ENCODE data around the gene NDUFB8.

DNA sequence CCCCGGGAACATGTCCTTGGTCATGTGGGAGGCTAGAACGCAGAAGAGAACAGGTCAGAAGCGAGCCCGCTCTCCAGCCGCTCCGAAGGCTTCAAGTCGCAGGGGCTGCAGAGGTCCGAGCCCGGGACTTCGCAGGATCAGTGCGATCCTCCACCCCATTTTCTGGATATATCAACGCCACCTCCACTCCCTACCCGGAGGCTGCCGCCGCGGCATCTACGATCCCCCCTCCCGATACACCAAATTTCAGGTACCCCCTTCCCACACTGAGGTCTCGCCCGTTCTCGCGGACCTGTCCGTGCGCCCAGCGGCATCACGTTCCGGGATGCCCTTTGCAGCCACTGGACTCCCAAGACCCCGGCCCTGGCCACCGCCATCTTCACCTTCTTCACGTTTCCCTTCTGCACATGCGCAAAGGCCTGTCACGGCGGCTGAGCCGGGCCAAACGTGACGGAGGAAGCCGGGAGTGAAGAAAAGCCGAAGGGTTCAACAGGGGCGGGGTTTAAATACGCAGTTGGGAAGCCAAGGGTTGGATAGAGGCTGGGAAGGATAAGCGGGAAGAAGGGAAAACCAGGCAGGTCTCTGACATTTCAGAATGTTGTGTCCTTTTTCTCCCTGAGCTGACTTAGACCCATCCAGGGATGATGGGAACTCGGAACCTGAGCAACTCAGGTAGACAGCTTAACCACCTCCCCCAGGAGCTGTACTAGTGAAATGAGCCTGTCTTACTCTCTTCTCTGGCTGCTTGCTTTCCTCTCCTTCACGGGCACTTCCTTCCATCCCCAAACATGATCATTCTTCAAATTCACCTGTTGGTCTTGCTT lies at the start of gene NDUFB8:
- TF ChIP-seq POLR2A (IDR thresholded peaks at IDR 0.05; ENCODE audit: low read depth, low read length) (peak; percentile 86), EZH2 (IDR thresholded peaks at IDR 0.05; ENCODE audit: borderline replicate concordance, low read depth, low read length, severe bottlenecking) (no peak), POLR2AphosphoS5 (IDR thresholded peaks at IDR 0.05; ENCODE audit: insufficient read depth, low read depth, low read length) (peak; percentile 75), GATA2 (IDR thresholded peaks at IDR 0.05; ENCODE audit: insufficient read depth, insufficient read length, low read depth, low read length) (no peak), FOS (IDR thresholded peaks at IDR 0.05; ENCODE audit: borderline replicate concordance, insufficient read depth, low read length) (no peak), JUN (IDR thresholded peaks at IDR 0.05; ENCODE audit: borderline replicate concordance, insufficient read depth, insufficient read length, low read depth) (no peak), MYC (IDR thresholded peaks at IDR 0.05; ENCODE audit: low read depth, low read length) (no peak)
- TF ChIP-seq, protein P1, sequence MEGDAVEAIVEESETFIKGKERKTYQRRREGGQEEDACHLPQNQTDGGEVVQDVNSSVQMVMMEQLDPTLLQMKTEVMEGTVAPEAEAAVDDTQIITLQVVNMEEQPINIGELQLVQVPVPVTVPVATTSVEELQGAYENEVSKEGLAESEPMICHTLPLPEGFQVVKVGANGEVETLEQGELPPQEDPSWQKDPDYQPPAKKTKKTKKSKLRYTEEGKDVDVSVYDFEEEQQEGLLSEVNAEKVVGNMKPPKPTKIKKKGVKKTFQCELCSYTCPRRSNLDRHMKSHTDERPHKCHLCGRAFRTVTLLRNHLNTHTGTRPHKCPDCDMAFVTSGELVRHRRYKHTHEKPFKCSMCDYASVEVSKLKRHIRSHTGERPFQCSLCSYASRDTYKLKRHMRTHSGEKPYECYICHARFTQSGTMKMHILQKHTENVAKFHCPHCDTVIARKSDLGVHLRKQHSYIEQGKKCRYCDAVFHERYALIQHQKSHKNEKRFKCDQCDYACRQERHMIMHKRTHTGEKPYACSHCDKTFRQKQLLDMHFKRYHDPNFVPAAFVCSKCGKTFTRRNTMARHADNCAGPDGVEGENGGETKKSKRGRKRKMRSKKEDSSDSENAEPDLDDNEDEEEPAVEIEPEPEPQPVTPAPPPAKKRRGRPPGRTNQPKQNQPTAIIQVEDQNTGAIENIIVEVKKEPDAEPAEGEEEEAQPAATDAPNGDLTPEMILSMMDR (IDR thresholded peaks at IDR 0.05; ENCODE audit: extremely low read depth in 1 of 2, insufficient read depth in 1 of 2, low read depth in 1 of 2, low read length in 2 of 2): no peak
- TF ChIP-seq, protein P2, sequence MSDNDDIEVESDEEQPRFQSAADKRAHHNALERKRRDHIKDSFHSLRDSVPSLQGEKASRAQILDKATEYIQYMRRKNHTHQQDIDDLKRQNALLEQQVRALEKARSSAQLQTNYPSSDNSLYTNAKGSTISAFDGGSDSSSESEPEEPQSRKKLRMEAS (IDR thresholded peaks at IDR 0.05; ENCODE audit: insufficient read depth, insufficient read length): no peak
